GM18861 (cell line): ENCODE data around the gene MEIOC.
"Not testable (repeated sequence)": the region's sequence is repeated elsewhere in the genome, so short reads cannot be mapped to it uniquely, and the experiment has no call there.

Experiments used
- ATAC-seq: cut with Tn5 transposase; IDR thresholded peaks from one replicate; pipeline ENCODE4 v1.9.1; 2021; ENCODE audit not compliant: unreplicated experiment

Gene MEIOC

DNA sequence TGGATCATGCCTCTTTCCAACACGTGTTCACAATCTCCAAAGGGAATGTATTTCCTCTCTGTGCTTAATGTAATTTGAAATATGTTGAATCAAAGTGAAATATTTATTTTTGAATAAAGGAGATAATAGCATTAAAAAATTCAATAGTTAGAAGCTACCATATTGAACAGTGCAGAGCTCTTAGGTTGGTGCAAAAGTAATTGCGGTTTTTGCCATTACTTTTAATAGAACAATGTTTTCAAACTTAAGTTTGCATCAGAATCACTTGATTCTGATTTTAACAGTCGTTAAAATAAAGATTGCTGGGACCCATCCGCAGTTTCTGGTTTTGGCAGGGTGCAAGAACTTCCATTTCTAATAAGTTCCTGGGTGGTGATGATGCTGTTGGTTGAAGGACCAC is 10.0 kb upstream of the MEIOC start:
- no peak for ATAC-seq

- ATAC-seq = no peak
Observed at GRCh38 chr17:44647736-44648135, 8.5 kb upstream of the MEIOC start.

DNA sequence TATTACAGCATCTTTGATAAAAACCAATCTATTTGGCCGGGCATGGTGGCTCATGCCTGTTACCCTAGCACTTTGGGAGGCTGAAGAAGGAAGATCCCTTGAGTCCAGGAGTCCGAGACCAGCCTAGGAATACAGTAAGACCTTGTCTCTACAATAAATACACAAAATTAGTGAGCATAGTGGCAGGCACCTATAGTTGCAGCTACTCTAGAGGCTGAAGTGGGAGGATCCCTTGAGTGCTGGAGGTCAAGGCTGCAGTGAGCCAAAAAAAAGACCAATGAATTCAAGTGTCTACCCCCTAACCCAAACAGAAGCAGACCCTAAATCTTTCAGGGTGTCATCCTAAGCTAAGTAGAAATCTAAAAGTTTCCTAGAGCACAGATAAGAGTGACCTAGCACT is 7.3 kb upstream of the MEIOC start:
- no peak for ATAC-seq

DNA sequence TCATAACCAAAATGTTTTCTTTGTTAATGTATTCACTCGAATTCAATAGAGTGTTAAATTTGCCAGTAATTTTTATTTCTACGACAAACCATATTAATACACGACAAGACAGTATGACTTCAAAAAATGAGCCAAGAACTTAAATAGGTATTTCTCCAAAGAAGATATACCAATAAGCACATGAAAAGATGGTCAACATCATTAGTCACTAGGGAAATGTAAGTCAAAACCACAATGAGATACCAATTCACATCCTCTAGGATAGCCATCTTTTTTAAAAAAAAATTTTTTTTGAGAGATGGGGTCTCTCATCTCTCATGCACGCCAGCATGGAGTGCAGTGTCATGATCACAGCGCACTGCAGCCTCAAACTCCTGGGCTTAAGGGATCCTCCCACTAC is 5.0 kb upstream of the MEIOC start:
- ATAC-seq = no peak

DNA sequence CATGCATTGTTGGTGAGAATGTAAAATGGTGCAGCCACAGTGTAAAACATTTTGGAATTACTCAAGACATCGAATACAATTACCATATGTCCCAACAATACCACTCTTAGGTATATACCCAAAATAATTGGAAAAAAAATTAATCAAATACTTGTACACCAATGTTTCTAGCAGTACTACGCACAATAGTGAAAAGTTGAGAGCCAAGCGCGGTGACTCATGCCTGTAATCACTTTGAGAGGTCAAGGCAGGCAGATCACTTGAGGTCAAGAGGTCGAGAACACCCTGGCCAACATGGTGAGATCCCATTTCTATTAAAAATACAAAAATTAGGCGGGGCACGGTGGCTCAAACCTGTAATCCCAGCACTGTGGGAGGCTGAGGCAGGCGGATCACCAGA is 3.5 kb upstream of the MEIOC start:
- no peak for ATAC-seq

DNA sequence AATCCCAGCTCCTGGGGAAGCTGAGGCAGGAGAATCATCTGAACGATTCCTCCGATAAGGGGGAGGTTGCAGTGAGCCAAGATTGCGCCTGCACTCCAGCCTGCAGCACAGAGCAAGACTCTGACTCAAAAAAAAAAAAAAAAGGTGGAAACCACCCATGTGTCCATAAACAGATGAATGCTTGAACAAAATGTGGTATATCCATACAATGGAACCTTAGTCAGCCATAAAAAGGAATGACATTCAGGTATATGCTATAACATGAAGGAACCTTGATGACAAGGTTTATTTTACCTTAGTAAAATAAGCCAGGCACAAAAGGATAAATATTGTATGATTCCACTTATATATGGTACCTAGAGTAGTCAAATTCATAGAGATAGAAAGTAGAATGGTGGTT is 2.9 kb upstream of the MEIOC start:
- no peak for ATAC-seq

- ATAC-seq = no peak
Observed at GRCh38 chr17:44653954-44654353, 2.3 kb upstream of the MEIOC start.

- no peak for ATAC-seq
Observed at GRCh38 chr17:44661835-44662234, 5.6 kb downstream of the MEIOC start.

- no peak for ATAC-seq
Observed at GRCh38 chr17:44663095-44663494, 6.8 kb downstream of the MEIOC start.

DNA sequence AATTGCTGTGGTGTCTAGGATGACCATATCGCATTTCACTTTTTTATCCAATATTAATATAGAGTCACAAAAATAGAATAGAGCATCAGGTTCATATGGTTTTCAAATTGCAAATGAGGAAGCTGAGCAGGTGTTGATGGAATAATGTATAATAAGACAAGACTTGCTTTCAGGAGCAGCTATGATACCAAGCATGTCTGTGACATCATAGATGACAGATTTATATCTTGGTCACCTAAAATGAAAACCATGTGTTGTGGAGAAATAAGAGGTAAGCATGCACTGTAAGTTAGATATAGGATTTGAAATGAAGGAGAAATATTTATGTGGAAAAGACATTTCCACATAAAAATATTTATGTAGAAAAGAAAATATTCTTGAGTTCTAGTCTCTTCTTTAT is 8.6 kb downstream of the MEIOC start:
- ATAC-seq = no peak

DNA sequence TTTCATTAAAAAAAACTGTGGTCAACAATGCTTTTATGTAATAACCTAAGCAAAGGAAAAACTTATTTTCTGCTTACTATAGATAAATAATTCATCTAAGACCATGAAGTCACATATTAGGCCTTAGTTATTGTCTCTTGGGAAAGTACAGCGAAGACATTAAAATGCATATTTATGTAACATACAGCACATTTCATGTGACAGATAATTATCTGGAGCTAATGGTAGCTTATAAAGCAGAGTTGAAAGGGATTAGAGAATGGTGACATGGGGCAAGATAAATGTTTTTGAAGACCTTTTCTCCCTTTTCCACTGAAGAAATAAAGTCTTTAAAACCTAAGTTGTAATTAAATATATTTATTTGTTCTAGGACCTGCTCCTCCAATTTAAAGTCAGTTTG is 9.7 kb downstream of the MEIOC start:
- no peak for ATAC-seq

- no peak for ATAC-seq
Observed at GRCh38 chr17:44672479-44673093, 16.3 kb downstream of the MEIOC start.

- no peak for ATAC-seq
Observed at GRCh38 chr17:44673893-44674292, 17.6 kb downstream of the MEIOC start.

DNA sequence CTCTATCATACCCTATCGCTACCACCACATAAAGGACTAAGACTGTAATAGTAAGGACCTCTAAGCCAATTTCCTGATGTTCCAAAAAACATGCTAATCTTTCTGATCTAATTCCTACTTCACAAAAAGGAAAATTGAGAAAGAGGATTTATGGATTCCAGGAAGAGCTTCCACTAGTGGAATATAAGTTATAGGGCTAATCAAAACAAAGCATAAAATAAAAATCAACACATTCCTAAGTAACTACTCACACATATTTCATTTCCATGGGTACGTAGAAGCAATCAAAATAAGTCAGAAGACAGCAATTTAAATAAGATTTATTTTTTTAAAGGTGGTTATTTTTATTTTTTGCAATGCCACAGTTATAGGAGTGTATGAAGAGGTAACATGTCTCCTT is 20.9 kb downstream of the MEIOC start:
- ATAC-seq = no peak

- not testable (repeated sequence) for ATAC-seq
Observed at GRCh38 chr17:44683303-44683702, 27.0 kb downstream of the MEIOC start.

DNA sequence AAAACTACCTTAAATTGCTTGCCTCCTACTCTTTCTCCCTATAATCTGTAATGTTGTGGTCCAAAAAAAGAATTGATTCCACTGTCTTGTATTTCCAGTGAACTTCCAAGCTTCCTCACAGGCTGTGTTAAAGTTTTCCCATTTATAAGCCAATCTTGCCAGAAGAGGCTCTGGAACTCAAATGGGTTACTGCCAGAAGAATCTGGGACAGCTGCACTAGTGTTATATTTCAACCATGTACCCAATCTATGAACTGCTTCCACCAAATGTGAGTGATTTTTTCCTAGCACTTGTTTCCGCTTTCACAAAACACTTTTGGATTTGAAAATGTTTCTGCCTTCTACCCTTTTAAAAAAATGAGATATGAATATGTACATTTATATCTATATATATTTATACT is 31.5 kb downstream of the MEIOC start:
- no peak for ATAC-seq

DNA sequence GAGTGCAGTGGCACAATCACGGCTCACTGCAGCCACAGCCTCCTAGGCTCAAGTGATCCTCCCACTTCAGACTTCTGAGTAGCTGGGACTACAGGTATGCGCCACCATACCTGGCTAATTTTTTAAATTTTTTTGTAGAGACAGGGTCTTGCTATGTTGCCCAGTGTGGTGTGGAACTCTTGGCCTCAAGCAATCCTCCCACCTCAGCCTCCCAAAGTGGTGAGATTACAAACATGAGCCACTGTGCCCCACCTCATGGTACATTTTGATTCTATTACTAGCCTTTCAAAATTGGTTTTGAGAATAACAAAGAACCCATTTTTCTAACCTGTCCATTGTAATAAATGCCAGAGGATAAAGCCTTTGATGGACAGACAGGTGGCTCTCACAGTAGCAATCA is 31.9 kb downstream of the MEIOC start:
- ATAC-seq = no peak

DNA sequence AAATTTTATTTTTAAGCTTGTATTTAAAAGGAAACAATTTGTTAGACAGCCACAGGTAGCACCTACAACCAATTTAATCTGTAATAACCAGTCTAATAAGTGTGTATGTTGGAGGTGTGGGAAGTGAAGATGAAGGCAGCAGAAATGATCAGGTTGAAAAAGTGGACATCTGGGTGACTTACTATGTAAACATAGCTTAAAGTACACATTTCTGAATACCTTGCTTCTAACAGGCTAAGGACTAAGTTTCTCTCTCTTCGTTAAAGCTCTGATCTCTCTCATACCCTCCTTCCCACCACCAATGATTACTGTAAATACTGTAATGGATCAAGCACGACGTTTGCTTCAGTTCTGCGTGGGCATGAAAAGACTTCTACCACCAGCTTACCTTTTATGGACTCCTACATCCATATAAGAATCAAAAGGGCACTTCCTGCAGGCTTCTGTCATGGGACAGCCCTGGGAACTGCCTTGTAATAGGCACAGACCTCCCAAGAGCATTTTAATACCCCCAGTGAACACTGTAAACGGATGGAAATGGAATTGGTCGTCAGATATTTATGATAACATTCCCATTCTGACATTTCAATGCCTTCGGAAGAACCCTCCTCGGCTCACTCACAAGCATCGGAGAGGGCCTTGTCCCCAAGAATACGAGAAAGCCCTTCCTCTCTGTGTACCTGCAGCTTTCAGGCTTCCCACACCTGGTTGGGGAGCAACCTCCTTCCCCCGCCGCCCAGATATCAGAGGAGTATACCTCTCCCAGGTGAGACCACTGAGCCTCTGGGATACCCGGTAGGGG is 32.6 kb downstream of the MEIOC start:
- no peak for ATAC-seq

GRCh38 chr17:44689477-44690217 is 33.4 kb downstream of the MEIOC start, which contains the start of gene CCDC43:
TSS of gene CCDC43 (minus strand) at chr17:44689776. CDS start at chr17:44689753, 23 bp downstream.
- ATAC-seq = peak; percentile 77

GRCh38 chr17:44690746-44691306 is 34.6 kb downstream of the MEIOC start:
- ATAC-seq = not testable (repeated sequence)

- no peak for ATAC-seq
Observed at GRCh38 chr17:44693609-44694008, 37.3 kb downstream of the MEIOC start.

DNA sequence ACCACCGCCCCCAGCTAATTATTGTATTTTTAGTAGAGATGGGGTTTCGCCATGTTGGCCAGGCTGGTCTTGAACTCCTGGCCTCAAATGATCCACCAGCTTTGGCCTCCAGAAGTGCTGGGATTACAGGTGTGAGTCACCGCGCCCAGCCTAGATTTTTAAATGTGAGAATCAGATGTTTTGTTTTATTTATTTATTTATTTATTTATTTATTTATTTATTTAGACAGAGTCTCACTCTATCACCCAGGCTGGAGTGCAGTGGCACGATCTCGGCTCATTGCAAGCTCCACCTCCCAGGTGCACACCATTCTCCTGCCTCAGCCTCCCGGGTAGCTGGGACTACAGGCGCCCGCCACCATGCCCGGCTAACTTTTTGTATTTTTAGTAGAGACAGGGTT is 44.0 kb downstream of the MEIOC start:
- not testable (repeated sequence) for ATAC-seq
